Brain pericyte (primary cell): ENCODE data around the gene TEX2.
"Not testable (repeated sequence)": the region's sequence is repeated elsewhere in the genome, so short reads cannot be mapped to it uniquely, and the experiment has no call there.

Experiments used
- DNase-seq: peaks from one replicate; pipeline ENCODE4 v3.0.0-alpha.2; 2012; ENCODE audit warnings: low read depth, low spot score

Gene TEX2

DNA sequence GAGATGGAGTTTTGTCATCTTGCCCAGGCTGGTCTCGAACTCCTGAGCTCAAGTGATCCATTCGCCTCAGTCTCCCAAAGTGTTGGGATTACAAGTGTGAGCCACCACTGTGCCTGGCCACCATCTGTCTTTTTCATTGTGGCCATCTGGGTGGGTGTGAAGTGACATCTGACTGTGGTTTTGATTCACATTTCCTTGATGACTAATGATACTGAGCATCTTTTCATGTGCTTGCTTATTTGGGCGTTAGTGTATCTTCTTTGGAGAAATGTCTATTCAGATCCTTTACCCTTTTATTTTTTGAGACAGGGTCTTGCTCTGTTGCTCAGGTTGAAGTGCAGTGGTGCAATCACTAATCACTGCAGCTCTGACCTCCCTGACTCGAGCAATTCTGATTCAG lies 79.2 kb downstream of the TEX2 start:
- no peak for DNase-seq

GRCh38 chr17:64182325-64183012 lies 80.6 kb downstream of the TEX2 start:
- DNase-seq = no peak

- no peak for DNase-seq
These were observed 82.7 kb downstream of the TEX2 start for GRCh38 chr17:64180089-64181073.

GRCh38 chr17:64179024-64179423 lies 84.0 kb downstream of the TEX2 start:
- not testable (repeated sequence) for DNase-seq

DNA sequence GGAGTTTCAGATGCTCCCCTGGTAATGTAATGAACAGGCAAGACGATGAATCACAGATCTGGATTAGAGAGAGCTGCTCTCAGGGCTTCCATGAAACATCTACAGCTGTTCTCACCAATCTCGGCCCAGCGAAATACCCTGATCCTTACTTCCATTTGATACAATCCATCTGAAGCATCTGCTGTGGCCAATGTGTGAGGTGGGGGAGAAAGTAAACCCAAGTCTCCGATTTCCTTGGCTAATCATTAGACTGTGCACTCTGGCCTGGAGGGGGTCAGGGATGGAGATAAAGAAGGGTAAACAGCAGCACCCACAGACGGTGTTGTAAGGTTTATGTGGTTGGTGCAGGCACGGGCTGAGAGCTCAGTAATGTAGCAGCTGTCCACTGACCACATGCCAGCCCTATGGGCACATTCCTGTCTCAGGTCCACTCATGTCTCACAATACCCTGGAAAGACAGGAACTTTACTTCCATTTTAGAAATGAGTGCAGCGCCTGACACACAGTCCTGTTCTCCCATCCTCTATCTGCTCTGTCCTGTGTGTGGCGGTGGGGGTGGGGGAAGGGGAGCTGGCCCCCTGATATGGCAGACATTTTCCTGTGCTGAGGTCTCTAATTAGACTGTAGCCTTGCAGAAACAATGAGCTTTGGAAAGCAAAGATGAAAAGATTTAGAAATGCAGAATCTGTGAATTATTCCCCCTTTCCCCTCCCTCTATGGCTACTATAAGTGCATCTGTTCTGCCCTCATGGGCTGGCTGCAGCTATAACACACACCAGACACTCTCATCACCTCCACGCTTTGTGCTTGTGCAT lies 84.8 kb downstream of the TEX2 start:
- no peak for DNase-seq

- no peak for DNase-seq
These were observed 85.6 kb downstream of the TEX2 start for GRCh38 chr17:64177311-64178010.

DNA sequence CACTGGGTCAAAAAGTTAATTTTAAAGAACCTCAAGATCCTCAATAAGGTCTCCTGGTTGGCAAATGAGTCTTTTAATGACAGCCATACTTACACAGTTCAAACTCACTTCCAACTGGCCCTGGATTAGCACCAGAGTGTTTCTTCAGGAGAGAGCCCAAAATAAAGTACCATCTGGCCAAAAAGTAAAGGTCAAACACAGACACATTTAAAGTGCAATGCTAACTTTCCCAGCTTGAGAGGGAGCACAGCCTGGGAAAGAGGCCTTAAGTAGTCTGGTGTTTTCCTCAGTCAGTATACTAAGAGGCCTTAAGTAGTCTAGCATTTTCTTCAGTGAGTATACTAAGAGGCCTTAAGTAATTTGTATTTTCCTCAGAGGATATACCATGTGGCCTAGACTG lies 86.5 kb downstream of the TEX2 start:
- DNase-seq = no peak

DNA sequence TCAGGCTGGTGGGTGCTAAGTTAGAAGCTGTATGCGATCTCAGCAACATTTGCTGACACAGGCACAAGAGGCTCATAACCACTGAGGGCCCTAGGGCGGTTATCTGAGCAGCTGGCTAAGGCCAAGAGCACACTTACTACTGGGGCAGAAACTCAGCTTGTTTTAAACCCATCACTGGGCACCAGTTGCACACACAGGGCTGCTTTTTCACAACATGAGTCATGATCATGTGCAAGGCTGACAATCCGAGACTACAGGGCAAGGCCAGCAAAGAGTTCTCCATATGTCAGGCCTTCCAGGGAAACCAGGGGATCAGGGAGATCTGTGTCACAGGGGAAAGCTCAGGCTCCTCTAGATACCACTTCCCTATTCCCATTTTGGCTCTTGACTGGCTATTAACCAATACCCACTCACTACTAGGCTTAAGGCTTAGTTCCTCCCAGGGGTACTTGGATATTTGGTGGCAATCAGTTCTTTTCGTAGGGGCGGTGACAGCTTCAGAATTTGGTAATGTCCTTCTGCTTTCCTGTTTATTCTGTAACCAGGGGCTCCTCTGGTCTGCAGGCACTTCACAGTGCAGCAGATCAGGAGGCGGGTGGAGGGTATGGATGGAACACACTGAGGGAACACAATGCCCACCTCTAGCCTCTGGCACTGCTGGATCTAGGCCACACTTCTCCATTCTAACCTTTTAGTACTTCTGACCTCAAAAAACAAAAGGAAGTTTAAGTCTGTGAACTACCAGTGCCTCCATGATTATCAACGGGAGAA lies 88.2 kb downstream of the TEX2 start:
- no peak for DNase-seq

DNA sequence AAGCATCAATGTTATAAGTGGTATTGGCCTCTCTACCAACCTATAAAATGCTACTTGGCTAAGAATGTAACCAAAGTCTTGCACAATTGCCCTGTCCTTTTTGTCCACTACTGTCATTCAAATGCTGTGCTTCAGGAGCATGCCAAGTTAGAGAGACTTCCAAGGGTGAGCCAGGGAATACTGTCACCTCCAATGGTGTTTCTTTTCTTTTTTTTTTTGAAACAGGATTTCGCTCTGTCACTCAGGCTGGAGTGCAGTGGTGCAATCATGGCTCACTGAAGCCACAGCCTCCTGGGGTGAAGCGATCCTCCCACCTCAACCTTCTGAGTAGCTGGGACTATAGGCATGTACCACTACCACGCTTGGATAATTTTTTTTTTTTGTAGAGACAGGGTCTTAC lies 89.4 kb downstream of the TEX2 start:
- DNase-seq = no peak

DNA sequence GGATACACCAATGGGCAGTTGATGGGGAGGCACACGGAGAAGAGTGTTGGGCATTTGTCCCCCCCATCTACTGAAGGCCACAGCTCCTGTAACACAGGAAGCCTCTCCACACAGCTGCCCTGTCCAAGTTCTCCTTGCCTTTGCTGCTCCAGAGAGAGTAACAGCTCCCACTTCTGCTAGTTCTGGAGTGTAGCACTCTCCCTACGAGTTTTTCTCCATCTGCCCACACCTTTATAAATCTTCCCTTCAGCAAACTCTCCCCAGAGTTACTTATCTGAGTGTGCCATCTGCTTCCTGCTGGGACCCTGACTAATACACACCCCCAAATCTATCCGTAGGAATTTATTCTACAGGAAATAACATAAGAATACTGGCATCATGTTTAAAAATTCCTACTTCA lies 90.5 kb downstream of the TEX2 start:
- no peak for DNase-seq

GRCh38 chr17:64171041-64171440 lies 92.0 kb downstream of the TEX2 start:
- DNase-seq = no peak

DNA sequence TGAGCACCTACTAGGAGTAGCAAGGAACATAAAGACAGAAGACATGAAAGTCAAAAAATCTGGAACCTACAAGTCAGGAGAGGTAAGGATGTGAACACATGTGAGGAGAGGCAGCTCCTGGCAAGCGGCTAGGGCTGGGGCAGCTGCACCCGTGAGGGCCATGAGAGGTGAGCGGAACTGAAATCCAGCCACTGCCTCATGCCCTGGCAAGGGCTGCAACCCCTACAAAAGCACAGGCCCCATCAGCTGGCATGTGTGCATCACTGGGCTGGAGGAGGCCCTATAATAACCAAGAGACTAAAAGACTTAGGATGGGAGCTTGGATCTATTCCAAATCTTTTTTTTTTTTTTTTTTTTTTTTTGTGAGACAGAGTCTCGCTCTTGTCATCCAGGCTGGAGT lies 92.8 kb downstream of the TEX2 start:
- no peak for DNase-seq

DNA sequence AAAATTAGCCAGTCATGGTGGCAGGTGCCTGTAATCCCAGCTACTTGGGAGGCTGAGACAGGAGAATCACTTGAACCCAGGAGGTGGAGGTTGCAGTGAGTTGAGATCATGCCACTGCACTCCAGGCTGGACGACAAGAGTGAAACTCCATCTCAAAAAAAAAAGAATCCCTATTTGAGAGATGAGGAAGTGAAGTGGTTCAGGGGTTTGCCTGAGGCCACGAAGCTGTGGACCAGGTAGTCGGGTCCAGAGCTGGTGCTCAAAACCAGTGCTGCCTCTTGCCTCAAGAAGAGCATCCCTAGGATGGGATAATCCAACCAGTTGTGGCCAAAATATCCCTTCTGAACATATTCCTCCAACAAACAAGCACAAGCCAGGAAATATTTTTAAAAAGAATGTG lies 95.4 kb downstream of the TEX2 start:
- not testable (repeated sequence) for DNase-seq

DNA sequence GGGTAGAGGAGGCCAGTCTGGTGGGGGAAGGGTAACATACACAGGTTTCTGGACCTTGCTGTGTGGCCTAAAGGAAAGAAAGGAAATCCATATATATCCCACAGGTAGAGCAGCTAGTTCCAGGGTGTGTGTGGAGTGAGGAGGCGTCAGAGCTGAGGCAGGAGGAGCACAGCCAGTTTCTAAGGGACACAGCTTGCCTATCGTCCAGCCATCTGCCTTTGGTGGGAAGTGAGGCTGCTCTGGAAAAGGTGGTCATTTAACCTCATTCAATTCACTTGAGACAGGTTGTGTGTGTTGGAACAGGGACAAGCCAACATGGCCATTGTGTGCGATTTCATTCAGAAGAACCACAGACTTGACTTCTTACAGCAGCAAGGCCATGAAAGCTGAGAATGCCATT lies 96.2 kb downstream of the TEX2 start:
- no peak for DNase-seq

DNA sequence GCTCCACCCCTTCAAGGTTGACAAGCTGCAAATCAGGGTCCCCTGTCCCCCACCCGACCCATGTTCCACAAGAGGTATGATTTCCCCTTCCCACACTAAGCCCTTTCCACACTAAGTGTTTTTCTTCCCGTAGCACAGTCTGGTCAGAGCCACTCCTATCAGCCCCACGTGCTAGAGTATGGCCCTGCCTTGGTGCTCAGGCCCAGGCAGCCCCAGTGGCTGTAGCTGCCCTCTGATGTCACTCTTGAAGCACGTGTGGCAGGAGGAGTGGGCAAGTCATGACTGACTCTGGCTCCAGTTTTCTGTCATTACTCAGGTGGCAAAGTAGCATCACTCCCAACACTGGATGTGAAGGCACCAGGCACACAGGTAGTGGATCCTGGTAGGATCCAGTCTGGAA lies 97.7 kb downstream of the TEX2 start:
- DNase-seq = no peak

DNA sequence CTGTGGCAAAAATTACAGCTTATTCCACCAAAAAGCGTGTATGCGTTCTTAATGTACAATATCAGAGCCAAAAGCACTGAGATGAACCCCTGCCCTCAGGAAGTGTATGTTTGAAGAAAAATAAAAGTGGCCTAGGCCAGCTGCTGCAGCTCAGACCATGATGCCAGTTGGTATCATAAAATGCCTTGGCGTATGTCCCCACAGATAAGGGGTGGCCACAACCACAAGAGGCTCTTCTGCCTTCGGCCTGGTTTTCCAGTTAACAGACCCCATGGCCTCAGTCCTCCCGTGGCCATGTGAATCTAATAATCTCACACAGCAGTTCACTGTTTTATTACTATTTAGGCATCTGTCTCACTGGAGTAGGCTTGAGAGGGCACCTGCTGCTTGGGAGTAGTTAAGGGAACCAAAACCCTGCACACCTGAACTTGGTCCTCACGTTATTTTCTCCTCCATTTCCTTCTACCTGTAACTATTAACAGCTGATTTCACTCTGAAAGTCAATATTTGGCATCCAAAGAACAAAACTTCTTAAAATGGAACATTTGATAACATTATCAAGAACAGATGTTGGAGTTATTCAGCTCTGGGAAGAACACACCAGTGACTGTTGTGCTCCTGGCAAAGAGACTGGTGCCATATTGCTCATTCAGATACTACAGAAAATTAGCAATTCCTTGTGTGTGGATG lies 98.3 kb downstream of the TEX2 start:
- DNase-seq = no peak

DNA sequence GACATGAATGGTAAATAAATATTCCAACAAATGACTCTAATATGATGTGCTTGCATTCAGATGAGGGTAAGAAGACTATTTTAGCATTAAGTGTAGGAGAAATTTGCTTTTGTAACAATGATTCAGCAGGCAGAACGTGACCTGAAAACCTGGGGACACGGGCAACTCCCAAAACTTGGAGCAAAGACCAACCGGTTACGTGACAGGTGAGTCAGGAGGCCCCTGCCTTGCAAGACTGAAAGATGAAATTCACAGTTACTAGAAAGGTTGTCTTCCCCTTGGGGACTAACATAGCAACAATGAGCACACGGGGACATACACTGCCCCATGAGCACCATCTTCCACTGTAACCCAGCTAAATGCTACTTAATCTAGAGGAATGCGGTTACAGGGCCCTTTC lies 99.6 kb downstream of the TEX2 start:
- no peak for DNase-seq

GRCh38 chr17:64162554-64162953 lies 100.5 kb downstream of the TEX2 start:
- DNase-seq = no peak

DNA sequence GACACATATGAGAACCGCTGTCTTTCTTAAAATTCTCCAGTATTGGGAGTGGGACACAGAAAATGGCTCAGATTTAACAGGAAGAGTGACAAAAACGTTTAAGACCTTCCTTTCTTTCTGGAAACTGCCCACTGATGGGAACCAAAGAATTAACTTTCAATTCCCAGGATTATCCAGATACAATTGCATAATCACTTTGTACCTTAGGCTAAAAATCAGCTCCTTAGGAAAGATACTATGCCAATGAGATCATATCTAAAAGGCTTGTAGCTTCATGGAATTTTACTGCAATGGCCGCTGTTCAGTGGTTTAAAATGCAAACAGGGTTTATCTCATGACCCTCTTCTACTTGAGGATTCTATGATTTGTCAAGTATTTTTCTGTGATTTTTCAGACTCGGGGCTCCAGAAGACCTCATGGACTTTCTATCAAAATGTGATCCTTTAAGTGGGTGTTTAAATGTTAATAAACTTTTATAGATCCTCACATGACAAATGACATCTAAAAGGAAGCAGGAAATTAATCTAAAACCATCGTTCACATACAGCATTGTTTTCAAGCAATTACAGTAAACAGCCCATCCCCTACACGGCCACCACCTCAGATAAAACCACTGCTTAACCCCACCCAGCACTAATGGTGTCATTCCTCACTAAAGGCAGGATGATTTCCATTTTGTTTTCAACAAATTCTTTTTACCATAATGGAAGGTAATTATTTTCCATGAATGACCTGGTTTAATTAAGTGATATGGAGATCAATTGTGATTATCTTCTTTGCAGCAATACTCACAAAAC lies 101.5 kb downstream of the TEX2 start:
- DNase-seq = no peak
